ENCODE data around the gene TRIM67. TPM values are rescaled to one million over a fixed set of nuclear protein-coding genes. Genes with fewer than 3 reads are reported as not detected.

TRIM67 gene
- 61.7 TPM for total RNA-seq

DNA sequence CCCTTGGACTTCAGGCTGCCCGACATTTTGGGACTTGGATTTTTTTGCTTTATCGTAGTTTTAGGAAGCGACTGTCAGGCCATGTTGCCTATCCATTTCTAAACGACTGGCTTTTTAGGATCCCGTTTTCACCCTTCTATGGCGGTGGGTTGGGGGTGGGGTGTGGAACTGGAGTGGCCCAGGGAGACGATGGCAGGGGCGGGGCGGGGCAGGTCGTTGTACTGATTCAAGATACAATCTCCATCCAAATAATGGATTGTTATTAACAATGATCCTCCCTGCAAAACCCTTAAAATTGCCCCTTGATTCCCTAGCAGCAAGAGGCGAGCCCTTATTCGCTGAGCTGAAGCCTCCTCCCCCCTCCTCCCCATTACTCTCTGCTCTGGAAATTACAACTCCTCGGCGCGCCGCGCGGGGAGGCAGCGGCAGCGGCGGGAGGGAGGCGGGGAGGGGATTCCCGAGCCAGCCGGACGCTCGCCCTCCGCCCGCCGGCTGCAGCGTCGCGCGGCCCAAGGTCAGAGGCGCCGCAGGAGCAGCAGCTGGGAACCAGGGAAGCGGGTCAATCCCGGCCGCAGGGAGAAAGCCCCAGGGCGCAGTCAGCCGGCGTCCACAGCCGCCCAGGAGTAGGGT lies at the start of gene TRIM67:
Gene TRIM67, plus strand, starts transcription at position 392 of the 630 bp plus-strand sequence. CDS start 912 bp downstream, outside the sequence.

DNA sequence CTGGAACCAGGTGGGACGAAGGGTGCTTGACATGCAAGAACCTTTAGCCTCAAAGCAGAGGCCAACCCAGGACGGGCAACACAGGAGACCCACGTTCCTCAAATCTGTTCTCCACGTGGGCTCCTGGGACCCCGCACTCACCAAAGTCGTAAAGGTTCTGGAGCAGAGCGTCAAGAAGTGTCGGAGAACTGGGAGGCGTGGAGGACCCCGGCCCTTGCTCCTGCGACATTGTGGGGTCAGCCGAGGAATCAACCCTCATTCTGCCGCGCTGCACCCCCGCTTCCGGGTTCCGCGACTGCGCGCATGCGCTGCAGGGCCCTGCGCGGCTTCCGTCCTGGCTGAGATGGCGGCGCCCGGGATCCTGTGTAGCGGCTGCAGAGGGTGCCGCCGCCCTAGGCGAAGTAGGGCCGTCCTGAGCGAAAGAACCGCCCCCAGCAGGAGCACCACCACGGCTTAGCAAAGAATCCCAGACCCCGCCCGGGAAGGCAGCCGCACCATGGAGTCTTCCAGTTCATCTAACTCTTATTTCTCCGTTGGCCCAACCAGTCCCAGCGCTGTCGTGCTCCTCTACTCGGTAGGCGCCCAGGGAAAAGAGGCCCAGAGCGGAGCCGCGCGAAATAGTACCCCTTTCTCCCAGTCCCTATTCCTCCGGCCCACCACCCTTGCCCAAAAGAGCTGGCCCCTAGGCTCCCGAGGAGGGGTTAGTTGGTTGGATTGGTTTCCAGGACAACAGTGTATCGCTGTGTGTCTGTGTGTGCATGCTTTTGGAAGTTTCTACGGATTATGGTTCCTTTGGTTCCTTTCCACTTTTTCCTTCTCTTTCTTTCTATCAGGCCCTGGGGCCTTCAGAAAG lies 79.3 kb downstream of the TRIM67 start, which contains the start of gene GNPAT:
Gene GNPAT, plus strand, starts transcription at position 330 of the 853 bp plus-strand sequence. Its CDS starts 167 bp downstream, at position 497.

Other genes with a start within 250 kb of the TRIM67 start
- gene TTC13, start 183.2 kb upstream of the TRIM67 start, total RNA-seq = 62.9 TPM
- 12.8 TPM for gene ARV1, start 183.0 kb upstream of the TRIM67 start, total RNA-seq
- 4.1 TPM for gene FAM89A, start 121.8 kb upstream of the TRIM67 start, total RNA-seq
- gene GNPAT, start 79.2 kb downstream of the TRIM67 start, total RNA-seq = 65.4 TPM
- 33.2 TPM for gene EXOC8, start 175.8 kb downstream of the TRIM67 start, total RNA-seq
- gene SPRTN, start 176.2 kb downstream of the TRIM67 start, total RNA-seq = 21.9 TPM